Neural cell (in vitro differentiated cells): ENCODE data around the gene GDNF.

Source experiments
- EP300 ChIP-seq: fragments of 450-650 bp; conservative IDR thresholded peaks from 2 replicates; pipeline ENCODE4 v1.6.1; 2014; ENCODE audit warnings: antibody characterized with exemption, mild to moderate bottlenecking, moderate library complexity; ENCODE audit not compliant: poor library complexity, severe bottlenecking
- EZH2 ChIP-seq: fragments of 200-600, 300-800 bp; shearing (Covaris generic), sonication (generic); IDR thresholded peaks from 2 replicates; pipeline ENCODE4 v1.6.1; 2014; ENCODE audit warnings: antibody characterized with exemption, low read length, borderline replicate concordance, mild to moderate bottlenecking; ENCODE audit not compliant: insufficient read depth, poor library complexity, severe bottlenecking
- MXI1 ChIP-seq: fragments of 450-650 bp; conservative IDR thresholded peaks from 2 replicates; pipeline ENCODE4 v1.6.1; 2014; ENCODE audit warnings: antibody characterized with exemption, mild to moderate bottlenecking; ENCODE audit not compliant: poor library complexity, severe bottlenecking
- POLR2AphosphoS5 ChIP-seq: IDR thresholded peaks from 2 replicates; pipeline ENCODE4 v1.6.1; 2012
- TF ChIP-seq, protein P1 (sequence below): fragments of 450-650 bp; IDR thresholded peaks from 2 replicates; pipeline ENCODE4 v1.5.1; 2014; ENCODE audit warnings: antibody characterized with exemption, mild to moderate bottlenecking, moderate library complexity; ENCODE audit not compliant: poor library complexity, severe bottlenecking

DNA sequence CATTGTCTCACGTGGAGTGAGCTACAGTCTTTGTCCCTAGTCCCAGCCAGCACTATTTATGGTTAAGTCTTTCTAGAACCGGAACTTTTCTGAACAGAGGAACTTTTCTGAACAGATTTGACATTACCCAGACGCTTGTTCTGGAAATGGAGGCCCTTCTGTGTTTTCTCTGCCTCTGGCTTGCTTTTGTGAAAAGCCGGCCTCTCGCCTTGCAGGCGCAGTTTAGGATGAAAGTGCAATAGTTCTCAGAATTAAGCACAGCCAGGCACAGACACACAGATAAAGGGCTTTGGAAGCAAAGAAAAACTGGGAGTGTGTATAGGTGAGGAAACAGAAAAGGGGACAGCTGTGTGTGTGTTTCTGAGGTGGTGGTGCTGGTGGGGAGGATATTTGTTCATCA lies 5.9 kb downstream of the GDNF start:
- TF ChIP-seq, protein P1, sequence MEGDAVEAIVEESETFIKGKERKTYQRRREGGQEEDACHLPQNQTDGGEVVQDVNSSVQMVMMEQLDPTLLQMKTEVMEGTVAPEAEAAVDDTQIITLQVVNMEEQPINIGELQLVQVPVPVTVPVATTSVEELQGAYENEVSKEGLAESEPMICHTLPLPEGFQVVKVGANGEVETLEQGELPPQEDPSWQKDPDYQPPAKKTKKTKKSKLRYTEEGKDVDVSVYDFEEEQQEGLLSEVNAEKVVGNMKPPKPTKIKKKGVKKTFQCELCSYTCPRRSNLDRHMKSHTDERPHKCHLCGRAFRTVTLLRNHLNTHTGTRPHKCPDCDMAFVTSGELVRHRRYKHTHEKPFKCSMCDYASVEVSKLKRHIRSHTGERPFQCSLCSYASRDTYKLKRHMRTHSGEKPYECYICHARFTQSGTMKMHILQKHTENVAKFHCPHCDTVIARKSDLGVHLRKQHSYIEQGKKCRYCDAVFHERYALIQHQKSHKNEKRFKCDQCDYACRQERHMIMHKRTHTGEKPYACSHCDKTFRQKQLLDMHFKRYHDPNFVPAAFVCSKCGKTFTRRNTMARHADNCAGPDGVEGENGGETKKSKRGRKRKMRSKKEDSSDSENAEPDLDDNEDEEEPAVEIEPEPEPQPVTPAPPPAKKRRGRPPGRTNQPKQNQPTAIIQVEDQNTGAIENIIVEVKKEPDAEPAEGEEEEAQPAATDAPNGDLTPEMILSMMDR, result no peak
- TF ChIP-seq MXI1 (no peak), EP300 (no peak), POLR2AphosphoS5 (no peak), EZH2 (no peak)
